ENCODE results near the gene HFE. TPM values are rescaled to one million over a fixed set of nuclear protein-coding genes. Genes with fewer than 3 reads are reported as not detected.
"Not testable (repeated sequence)": the region's sequence is repeated elsewhere in the genome, so short reads cannot be mapped to it uniquely, and the experiment has no call there.

HFE gene
- total and polyA plus RNA-seq, 2 experiments from 2014 or later = 0.28 to 0.66 TPM

DNA sequence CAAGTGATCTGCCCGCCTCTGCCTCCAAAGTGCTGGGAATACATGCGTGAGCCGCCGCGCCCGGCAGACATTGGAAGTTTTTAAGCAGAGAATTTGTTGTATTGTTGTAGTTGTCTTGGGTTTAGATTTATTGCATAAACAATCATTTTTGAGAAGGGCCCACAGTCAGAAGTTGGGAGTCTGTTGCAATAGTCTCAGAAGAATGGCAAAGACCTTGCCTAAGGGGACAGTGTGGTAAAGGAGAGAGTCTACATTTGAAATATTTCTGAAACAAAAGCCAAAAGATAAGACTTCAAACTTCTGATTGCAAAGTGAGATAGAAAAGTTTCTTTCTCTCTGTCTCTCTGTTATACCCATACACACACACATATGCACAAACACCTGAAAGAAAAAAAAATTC is 22.5 kb downstream of the HFE start:
- DNase-seq (ENCODE audit: low read depth in 1 of 2, low spot score in 1 of 2) = no peak
- no peak for TF ChIP-seq CTCF (IDR thresholded peaks at IDR 0.05; ENCODE audit: low read depth, low read length)
- no peaks in the 10 kb centered on the region for H3K36me3 ChIP-seq
- H3K4me1 ChIP-seq (ENCODE audit: low read depth) = no peaks in the 10 kb centered on the region
- no peaks in the 10 kb centered on the region for H3K27me3 ChIP-seq
- no peaks in the 10 kb centered on the region for H3K9me3 ChIP-seq (ENCODE audit: low read depth)
- H3K27ac ChIP-seq = no peak overlapping the region
- no peak overlapping the region for H3K4me3 ChIP-seq

GRCh38 chr6:26113570-26113969 is 26.3 kb downstream of the HFE start:
- no peak for TF ChIP-seq CTCF (IDR thresholded peaks at IDR 0.05; ENCODE audit: low read depth, low read length)
- no peaks in the 10 kb centered on the region for H3K4me1 ChIP-seq (ENCODE audit: low read depth)
- no peak overlapping the region for H3K4me3 ChIP-seq
- no peaks in the 10 kb centered on the region for H3K36me3 ChIP-seq
- H3K9me3 ChIP-seq (ENCODE audit: low read depth) = no peaks in the 10 kb centered on the region
- DNase-seq (ENCODE audit: low read depth in 1 of 2, low spot score in 1 of 2) = no peak
- H3K27me3 ChIP-seq = no peaks in the 10 kb centered on the region
- no peak overlapping the region for H3K27ac ChIP-seq

DNA sequence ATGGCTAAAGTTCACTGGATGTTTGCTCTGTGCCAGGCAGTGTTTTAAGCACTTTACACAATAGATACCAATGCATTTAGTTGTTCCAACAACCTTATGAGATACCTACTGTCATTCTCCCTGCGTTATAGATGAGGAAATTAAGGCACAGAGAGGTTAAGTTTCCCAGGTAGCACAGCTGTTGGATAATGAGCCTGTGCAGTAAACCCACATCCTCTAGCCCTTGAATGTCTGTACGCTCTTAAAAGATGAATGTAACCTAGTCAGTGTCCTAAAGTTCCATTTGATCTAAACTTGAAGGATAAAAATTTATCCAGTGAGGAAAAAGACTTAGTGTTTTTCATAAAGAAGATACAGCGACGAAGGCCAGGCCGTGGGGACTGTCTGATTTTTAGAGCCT is 28.0 kb downstream of the HFE start:
- Histone ChIP-seq H3K9me3 (ENCODE audit: low read depth) (no peaks in the 10 kb centered on the region), H3K4me1 (ENCODE audit: low read depth) (no peaks in the 10 kb centered on the region), H3K4me3 (no peak overlapping the region), H3K36me3 (no peaks in the 10 kb centered on the region), H3K27ac (no peak overlapping the region), H3K27me3 (no peaks in the 10 kb centered on the region)
- no peak for DNase-seq (ENCODE audit: low read depth in 1 of 2, low spot score in 1 of 2)
- TF ChIP-seq CTCF (IDR thresholded peaks at IDR 0.05; ENCODE audit: low read depth, low read length) = no peak

DNA sequence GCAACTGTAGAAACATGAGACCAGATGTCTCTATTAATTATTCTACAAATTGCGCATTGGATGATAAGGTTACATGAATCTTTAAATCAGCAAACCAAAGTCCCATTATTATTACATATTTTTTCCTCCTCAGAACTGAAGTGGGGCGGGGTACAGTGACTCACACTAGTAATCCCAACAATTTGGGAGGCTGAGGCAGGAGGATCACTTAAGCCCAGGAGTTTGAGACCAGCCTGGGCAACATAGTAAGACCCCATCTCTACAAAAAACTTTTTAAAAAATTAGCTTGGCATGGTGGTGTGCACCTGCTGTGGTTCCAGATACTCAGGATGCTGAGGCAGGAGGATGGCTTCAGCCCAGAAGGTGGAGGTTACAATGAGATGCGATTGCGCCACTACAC is 29.0 kb downstream of the HFE start:
- no peak overlapping the region for H3K4me3 ChIP-seq
- no peaks in the 10 kb centered on the region for H3K36me3 ChIP-seq
- H3K27me3 ChIP-seq = no peaks in the 10 kb centered on the region
- H3K4me1 ChIP-seq (ENCODE audit: low read depth) = no peaks in the 10 kb centered on the region
- no peak for DNase-seq (ENCODE audit: low read depth in 1 of 2, low spot score in 1 of 2)
- no peak overlapping the region for H3K27ac ChIP-seq
- no peaks in the 10 kb centered on the region for H3K9me3 ChIP-seq (ENCODE audit: low read depth)
- TF ChIP-seq CTCF (IDR thresholded peaks at IDR 0.05; ENCODE audit: low read depth, low read length) = no peak

DNA sequence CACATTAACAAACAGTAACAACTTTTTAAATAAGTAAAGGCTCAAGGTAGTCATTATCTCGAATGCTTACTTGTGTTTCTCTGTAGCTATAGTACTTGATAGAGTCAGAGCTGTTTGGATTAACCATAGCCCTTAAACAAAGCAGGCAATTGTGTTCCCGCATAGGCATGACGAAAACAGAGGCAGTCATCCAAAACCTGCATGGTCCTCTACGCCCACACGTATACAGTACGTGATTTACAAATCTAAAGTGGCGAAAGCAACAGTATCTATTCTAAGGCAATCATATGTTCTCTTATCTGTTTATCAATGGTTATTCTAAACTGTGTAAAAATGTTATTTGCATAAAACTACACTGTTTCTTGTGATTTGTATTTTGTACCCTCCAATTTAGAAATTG is 31.8 kb downstream of the HFE start:
- Histone ChIP-seq H3K36me3 (no peaks in the 10 kb centered on the region), H3K27me3 (no peaks in the 10 kb centered on the region), H3K27ac (no peak overlapping the region), H3K4me3 (no peak overlapping the region), H3K4me1 (ENCODE audit: low read depth) (no peaks in the 10 kb centered on the region), H3K9me3 (ENCODE audit: low read depth) (no peaks in the 10 kb centered on the region)
- peak in 1 of 2 donors; percentile 94 for DNase-seq (ENCODE audit: low read depth in 1 of 2, low spot score in 1 of 2)
- no peak for TF ChIP-seq CTCF (IDR thresholded peaks at IDR 0.05; ENCODE audit: low read depth, low read length)

GRCh38 chr6:26120115-26120514 is 32.9 kb downstream of the HFE start:
- not testable (repeated sequence) for H3K27ac ChIP-seq; H3K4me3 ChIP-seq; H3K9me3 ChIP-seq (ENCODE audit: low read depth); H3K36me3 ChIP-seq; H3K27me3 ChIP-seq; DNase-seq (ENCODE audit: low read depth in 1 of 2, low spot score in 1 of 2); H3K4me1 ChIP-seq (ENCODE audit: low read depth)

All from cardiac muscle cell (in vitro differentiated cells and primary cell).